Stimulated activated naive CD8-positive, alpha-beta T cell treated with anti-CD3 and anti-CD28 coated beads, Interleukin-15, Interleukin-2, amounts not matched to agents 100 U/mL and 50 U/mL, for 24 hours (primary cell): ENCODE results near the gene TWNK.

Experiments
- ATAC-seq: fragments of 150-1000 bp; cut with Tn5 transposase; one replicate; pipeline ENCODE4 v1.10.0; 2021
- DNase-seq: peaks from one replicate; pipeline ENCODE4 v3.0.0; 2021

TWNK gene

DNA sequence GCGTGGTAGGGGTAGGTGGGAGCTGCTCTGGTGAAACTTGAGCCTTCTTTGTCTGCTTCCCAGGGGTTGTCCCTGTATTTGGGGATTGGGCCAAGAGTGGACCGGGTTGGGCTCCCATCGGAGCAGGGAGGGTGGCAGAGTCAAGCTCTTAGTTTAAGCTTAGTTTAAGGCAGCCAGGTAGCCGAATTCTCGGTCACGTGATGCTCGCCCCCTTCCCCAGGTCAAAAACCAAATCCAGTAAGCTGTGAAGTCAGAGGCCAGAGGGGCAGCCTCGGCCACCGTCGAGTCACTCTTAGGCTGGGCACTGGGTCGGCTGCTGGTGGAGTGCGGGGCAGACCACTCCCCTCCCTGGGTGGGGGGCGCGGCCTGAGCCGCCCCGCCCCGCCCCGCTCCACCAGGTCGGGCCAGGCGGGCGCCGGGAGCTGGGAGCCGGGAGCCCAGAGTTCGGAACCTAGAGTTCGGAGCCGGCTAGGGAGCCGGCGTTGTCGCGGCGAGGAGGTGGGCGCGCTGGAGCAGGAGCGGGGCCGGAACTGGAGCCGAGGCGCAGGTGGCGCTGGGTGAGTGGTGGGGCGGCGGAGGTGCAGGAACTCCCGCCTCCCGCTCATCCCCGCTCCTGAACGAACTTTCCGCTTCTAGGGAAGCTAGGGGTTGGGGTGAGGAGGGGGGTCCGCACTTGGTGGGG, 9.5 kb downstream of the TWNK start:
- no peak for ATAC-seq
- peak; percentile 54 for DNase-seq

DNA sequence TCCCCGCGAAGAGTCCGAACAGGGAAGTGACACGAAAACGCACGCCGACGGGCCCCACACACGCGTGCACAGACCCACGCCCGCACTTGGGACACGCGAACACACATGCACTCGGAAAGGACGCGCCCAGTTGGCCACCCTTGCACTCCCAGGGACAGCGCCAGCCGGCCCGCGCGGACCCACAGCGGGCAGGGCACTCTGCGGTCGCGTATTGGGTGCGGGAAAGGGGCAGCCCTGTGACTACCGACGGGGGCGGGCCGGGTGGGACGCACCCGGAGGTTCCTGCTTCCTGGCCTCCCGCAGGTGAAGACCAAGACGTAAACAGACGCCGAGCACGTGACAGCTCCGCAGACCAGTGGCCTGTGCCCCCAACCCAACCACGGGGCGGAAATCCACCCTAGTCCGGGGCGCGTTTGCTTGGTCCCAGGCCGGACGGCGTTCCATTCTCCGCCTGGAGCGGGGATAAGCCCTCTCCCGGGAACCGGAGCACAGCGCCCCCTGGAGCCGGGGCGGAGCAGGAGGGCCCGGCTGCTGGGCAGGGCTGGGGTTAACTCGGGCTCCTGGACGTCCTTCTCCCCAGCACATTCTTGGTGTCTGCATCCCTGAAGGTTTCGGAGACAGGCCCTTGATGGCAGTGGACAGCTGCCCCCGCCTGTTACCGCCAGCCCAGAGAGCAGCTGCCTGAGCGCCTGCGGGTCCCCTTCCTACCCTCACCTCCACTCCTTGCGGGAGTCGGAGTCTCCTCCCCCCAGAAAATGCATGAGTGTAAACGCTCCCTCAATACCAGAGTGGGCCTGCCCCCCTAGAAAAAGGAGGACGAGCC, 10.2 kb downstream of the TWNK start:
- ATAC-seq (peak; percentile 53), DNase-seq (peak; percentile 89)

DNA sequence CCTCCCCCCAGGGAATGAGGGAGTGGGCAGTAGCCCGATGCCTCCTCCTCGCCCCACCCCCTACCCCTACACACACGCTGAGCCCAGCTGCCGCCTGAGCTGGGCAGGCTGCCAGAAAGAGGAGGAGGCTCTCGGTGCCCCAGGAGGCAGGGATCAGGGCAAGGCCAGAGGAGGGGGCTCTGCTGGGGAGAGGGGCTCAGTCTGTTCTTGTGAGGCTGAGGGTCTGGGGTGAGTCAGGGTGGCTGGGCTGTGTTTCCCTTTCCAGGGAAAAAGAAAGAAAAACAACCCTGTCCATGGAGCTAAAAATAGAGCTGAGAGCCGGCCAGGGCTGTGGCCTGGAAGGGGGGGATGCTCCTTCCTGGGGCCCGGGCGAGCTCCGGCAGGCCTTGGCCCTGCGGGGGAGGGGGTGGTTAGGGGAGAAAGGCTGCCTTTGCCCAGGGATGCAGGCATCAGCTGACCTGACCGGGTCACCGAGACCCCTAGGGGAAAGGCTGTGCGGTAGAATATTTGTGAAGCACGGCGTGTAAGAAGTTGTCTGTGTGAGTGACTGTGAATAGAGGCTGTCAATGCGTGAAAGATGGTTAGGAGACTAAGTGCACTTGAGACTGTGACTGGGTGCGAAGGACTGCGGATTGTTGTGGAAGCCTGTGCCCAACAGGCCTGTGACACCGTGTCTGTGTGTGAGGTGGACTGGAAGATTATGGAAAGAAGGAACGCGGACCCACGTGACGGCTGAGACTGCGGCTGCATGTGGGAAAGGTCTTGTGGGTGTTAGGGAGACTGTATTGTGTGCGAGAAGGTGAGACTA, 11.0 kb downstream of the TWNK start:
- ATAC-seq (peak; percentile 29), DNase-seq (peak; percentile 78)

DNA sequence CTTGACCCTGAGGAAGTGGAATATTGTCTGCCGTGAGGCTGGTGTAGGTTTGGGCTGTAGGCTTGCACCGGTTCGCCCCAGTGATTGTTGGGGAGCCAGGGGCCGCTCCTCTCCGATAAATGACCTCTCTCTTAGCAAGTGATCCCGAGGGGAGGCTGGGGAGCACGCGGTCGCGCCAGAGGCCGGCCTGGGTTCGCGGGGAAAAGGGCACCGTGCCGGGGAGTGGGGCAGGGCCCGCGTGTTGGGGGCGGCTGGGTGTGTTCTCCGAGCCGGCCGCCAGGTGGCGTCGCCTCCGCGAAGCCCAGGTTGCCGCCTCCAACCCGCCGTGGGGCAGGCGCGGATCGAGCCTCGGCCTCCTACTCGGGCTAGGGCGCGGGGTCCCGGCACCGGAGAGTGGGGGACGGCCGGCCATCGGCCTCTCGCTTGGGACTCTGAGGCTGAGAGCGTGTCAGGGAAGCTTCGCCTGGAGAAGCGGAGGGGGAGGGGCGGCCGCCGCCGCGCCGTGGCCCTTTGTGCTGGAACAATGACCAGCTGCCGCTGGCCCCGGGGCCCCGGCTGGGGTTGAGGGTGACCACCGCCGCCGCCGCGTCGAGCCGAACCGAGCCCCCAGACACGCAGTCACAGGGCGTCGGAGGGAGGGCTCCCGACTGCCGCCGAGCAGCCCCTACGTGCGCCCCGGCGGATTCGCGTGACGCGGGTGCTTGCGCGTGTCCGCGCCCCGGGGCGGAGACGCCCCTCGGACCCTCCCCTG, 11.8 kb downstream of the TWNK start:
- ATAC-seq (peak; percentile 70), DNase-seq (peak; percentile 85)

DNA sequence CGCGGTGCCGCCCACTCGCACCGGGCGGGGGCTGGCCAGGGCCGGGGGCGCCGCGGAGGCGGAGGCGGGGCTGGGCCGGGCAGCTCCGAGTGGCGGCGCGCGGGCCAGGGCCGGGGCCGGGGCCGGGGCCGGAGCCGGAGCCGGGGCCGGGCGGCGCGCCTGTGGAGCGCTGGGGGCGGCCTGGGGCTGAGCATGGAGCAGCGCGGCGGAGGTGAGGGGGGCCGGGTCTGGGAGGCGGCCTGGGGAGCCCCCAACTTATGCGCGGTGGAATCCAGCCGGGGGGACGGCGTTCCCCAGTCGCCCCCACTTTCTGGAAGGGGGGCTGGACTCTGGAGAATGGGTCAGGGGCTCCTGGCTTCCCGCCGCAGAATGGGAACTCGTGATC, 12.4 kb downstream of the TWNK start, which contains the start of gene LZTS2:
Gene LZTS2 (plus strand): TSS at position 67 of the 385 bp plus-strand sequence. CDS start 2,731 bp downstream, outside the sequence.
- ATAC-seq, result no peak
- no peak for DNase-seq

DNA sequence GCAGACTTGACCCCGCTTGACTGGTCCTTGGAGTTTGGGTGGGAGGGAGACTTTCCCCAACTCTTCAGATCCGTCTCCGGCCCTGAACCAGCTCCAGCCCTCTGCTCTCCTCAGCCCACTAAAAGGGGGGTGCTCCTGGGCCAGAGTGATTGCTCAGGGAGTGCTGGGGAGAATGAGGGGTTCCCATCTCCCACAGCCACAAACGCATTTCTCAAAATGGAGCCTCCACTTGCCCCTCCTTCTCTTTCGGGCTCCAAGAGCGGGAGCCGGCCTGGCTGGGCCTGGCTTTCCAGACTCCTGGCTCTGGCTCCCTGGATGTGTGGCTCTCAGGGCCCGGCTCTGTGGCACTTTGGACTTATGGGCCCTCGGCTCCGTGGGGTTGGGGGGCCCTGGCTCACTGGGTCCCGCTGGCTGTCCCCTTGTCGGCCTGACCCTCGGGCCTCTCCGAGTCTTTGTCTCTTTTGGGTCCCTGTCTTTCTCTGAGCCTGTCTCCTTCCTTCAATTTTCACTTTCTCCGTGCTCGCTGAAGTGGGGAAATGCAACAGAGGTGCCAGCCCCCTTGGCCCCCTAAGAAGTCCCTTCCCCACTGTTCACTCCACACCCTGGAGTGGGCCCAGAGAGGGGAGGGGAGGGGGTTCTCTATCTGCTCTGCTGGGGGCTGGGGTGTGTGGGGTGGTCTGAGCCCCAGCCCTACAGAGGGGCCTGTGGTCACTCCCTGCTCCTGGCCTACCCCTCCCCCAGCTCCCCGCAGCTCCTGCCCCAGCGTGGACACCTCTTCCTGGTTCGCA, 13.0 kb downstream of the TWNK start:
- no peak for ATAC-seq
- DNase-seq, result no peak

DNA sequence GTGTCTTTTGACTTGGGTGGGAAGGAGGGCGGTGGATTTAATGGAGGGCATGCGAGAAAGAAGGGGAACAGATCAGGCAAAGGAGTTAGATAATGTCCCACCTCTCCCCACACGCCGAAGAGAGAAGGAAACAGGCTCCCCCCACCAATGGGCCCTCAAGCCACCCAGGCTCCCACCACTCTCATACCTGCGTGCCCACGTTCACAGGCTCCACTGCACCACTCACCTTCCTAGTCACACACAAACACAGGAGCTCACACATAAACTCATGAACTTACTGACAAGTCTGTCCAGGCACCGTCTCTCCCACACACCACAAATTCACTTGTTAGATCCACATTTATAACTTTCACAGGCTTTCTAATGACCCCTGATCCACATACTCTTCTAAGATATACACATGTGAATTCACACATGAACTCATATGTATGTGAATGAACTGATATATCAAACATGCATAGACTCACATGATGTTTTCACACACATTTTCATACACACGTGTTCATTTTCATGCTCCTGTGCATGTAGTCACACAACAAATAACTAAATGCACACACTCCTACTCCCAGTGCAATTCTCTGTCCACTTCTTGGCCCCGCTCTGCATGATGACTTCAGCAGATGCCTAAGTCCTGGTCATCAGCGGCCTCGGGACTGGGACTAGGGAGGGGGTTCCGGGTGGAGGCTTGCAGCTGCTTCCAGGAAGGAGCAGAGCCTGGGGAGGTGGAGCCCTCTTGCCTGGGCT, 13.7 kb downstream of the TWNK start:
- ATAC-seq (no peak), DNase-seq (no peak)

DNA sequence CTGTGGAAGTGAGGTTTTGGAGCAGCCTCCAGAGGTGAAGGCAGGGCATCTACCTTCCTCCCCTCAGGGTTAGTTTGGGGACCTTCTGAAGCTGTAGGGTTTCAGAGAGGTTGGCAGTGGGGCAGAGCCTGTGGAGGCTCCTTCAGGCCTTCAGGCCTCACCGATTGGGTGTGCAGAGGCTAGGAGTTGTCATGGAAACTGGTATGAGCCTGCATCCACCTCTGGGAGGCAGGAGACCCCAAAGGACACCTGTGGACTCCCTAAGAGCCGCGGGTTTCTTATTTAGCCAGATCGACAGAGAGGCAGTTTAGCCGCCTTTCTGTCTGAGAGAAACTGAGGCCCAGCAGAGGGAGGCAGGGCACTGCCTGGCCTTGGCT, 14.3 kb downstream of the TWNK start:
- ATAC-seq (no peak), DNase-seq (no peak)

DNA sequence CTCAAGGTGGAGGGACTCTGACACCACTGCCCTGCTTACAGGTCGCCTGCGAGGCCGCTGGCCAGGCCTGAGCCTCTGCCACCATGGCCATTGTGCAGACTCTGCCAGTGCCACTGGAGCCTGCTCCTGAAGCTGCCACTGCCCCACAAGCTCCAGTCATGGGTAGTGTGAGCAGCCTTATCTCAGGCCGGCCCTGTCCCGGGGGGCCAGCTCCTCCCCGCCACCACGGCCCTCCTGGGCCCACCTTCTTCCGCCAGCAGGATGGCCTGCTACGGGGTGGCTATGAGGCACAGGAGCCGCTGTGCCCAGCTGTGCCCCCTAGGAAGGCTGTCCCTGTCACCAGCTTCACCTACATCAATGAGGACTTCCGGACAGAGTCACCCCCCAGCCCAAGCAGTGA, 15.1 kb downstream of the TWNK start:
- ATAC-seq (no peak), DNase-seq (no peak)

DNA sequence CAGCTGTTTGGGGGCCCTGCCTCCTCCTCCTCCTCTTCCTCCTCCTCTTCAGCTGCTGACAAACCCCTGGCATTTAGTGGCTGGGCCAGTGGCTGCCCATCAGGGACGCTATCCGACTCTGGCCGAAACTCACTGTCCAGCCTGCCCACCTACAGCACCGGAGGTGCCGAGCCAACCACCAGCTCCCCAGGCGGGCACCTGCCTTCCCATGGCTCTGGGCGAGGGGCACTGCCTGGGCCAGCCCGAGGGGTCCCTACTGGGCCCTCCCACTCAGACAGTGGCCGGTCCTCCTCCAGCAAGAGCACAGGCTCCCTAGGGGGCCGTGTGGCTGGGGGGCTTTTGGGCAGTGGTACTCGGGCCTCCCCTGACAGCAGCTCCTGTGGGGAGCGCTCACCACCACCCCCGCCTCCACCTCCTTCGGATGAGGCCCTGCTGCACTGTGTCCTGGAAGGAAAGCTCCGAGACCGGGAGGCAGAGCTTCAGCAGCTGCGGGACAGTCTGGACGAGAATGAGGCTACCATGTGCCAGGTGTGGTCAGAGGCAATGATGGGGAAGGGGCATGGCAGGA, 16.4 kb downstream of the TWNK start:
- no peak for DNase-seq
- no peak for ATAC-seq

DNA sequence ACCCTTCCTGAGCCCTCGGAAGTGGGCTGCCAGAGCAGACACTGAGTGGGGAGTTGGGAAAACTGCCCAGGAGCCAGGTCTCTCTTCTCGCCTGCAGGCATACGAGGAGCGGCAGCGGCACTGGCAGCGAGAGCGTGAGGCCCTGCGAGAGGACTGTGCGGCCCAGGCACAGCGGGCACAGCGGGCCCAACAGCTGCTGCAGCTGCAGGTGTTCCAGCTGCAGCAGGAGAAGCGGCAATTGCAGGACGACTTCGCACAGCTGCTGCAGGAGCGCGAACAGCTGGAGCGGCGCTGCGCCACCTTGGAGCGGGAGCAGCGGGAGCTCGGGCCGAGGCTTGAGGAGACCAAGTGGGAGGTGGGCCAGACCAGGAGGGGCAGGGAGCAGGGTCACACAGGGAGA, 18.0 kb downstream of the TWNK start:
- ATAC-seq (no peak), DNase-seq (no peak)

DNA sequence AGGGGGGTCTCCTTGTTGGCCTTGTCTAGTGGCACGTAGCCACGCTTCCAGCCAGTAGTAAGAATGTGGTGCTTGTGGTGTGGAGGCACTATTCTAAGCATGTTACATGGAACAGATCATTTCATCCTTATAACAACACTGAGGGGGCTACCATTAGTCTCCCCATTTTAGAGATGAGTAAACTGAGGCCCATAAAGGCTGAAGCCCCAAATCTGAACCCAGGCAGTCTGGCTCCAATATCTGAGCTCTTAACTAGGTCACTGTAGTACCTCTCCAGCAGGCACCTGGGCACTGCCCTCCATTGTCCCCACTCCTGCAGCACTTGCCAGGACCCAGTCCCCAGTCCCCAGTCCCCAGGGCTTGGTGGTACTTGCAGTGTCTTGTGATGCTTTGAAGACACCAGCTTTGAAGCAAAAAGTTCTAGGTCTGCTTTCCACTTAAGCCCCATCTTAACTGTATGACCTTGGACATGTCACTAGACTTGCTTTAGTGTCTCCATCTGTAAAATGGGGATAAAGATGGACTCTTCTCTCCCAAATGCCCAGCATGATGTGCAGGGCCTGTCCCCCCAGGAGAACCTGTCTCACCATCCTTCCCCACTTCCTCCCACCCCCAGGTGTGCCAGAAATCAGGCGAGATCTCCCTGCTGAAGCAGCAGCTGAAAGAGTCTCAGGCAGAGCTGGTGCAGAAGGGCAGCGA, 18.7 kb downstream of the TWNK start:
- ATAC-seq, result no peak

DNA sequence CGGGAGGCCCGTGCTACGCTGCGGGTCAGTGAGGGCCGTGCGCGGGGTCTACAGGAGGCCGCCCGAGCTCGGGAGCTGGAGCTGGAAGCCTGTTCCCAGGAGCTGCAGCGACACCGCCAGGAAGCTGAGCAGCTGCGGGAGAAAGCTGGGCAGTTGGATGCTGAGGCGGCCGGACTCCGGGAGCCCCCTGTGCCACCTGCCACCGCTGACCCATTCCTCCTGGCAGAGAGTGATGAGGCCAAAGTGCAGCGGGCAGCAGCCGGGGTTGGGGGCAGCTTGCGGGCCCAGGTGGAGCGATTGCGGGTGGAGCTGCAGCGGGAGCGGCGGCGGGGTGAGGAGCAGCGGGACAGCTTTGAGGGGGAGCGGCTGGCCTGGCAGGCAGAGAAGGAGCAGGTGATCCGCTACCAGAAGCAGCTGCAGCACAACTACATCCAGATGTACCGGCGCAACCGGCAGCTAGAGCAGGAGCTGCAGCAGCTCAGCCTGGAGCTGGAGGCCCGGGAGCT, 19.3 kb downstream of the TWNK start:
- DNase-seq (no peak), ATAC-seq (no peak)

More for the DNA sequence above, 18.7 kb downstream of the TWNK start:
- DNase-seq, result no peak

DNA sequence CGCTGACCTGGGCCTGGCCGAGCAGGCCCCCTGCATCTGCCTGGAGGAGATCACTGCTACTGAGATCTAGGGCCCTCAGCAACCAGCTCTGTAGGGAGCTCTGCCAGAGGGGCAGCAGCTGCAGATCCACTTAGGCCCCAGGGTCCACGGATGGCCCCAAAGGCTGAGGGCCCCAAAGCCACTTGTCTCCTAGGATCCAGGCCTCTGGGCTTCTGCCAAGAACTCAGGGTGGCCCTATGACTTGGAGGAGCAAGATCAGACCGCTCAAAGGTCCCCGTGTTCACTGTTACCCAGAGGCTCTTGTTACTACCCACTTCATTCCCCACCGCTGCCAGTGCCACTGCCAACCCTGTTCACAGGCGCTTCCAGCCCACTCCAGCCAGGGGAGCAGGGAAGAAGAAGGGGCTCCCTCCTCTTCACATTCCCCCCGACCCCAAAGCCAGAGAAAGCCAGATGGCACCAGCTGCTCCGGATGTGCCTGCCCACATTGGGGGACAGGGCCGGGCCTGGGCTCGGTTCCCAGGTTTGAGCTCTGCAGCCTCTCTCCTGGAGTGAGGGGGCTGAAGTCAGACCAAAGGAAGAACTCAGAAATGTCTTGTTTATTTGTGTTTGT, 19.9 kb downstream of the TWNK start:
- no peak for ATAC-seq
- DNase-seq, result no peak

DNA sequence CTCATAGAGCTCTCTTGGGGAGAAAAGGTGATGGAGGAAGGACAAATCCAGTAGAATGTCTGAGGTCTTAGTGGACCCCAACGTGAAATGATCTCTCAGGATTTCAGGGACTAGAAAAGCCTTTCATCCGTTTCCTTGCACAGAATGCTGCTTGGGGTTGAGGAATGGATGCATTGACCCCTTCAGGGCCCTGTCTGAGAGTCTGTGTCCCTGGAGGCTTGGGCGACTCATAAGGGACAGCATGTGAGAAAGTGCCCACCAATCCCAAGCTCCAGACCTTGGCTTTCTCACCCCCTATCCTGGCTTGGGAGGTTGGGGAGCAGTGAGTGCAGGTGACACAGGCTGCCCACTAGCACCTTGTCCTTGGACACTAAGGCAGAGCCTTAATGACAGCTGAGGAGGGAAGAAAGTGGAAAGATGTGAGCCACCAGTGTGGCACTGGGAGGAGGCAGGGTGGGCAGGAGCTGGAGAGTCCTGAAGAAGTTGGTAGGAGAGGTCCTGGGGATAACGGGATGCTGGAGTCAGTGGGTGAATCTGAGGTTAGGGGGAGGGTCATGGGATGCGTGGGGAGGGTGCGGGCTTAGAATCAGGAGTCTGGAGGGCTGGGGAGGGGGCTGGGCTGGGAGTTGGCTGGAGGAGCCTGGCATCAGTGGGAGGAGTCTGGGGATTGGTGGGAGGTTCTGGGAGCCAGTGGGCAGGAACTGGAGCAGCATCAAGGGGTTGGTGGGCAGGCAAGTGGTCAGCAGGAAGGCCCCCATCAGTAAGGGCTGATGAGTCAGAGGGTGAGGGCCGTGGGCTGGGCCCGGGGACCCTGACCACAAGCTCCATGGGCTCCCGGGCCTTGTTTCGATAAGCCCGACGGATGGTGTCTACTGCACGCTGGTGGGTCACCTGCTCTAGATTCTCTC, 20.8 kb downstream of the TWNK start:
- DNase-seq (no peak), ATAC-seq (no peak)

DNA sequence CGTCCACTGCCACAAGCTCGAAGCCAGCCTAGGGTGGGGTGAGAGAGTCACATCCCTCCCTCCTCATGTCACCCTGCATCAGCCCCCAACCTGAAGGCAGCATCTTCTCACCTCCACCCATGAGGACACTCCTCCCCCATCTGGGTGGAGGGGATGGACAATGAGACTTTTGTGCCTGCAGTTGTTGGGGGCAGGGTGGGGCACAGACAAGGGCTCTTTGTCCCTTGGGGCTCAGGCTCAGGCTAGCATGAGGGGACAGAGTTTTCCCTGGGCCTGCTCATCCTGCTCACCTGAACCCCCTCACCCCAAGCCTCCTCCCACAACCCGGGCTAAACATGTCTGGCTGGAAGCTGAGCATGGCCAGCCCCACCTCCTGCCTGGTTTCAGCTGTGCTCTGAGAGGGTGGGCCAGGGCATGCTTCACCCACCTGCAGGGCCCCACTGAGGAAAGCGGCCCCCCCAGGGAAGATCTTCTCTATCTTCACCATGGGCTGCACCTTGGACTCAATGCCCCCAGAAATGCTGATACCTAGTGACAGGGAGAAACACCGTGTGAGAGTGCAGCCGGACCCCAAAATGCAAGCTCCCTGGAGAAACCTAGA, 21.6 kb downstream of the TWNK start:
- DNase-seq, result no peak
- no peak for ATAC-seq

DNA sequence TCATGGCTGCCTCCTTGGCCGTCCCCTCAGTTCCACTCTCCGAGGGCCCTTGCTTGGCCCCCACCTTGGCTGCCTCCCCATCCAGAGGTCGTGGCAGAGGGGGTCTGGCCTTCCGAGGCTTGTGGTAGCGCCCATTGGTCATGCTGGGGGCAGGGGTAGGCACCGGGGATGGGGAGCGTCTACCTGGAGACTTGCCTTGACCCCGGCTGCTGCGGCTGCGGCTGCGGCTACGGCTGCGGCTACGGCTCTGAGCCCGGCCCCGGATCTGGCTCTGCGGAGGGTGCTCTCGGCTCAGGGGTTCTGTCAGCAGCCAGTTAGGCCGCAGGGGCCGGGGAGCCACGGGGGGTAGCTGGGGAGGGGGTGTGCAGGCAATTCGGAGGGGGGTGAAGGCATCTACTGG, 23.0 kb downstream of the TWNK start:
- DNase-seq, result no peak
- no peak for ATAC-seq
